Ishikawa (cell line): ENCODE results near the gene PTRH2.

Experiments
- CREB1 ChIP-seq: IDR thresholded peaks from 2 replicates; pipeline ENCODE4 v1.6.1; 2012; ENCODE audit warnings: low read depth
- EGR1 ChIP-seq: IDR thresholded peaks from 2 replicates; pipeline ENCODE4 v1.6.1; 2012
- EP300 ChIP-seq: IDR thresholded peaks from 2 replicates; pipeline ENCODE4 v1.6.1; 2012; ENCODE audit warnings: borderline replicate concordance
- RAD21 ChIP-seq: IDR thresholded peaks from 2 replicates; pipeline ENCODE4 v1.6.1; 2012; ENCODE audit warnings: low read depth
- TAF1 ChIP-seq: IDR thresholded peaks from 2 replicates; pipeline ENCODE4 v1.6.1; 2012; ENCODE audit warnings: low read depth, mild to moderate bottlenecking
- TEAD4 ChIP-seq: IDR thresholded peaks from 2 replicates; pipeline ENCODE4 v1.6.1; 2012
- TF ChIP-seq, protein P1 (sequence below): IDR thresholded peaks from 2 replicates; pipeline ENCODE4 v1.6.1; 2012
- TF ChIP-seq, protein P2 (sequence below): IDR thresholded peaks from 2 replicates; pipeline ENCODE4 v1.6.1; 2012; ENCODE audit warnings: low read depth, mild to moderate bottlenecking

DNA sequence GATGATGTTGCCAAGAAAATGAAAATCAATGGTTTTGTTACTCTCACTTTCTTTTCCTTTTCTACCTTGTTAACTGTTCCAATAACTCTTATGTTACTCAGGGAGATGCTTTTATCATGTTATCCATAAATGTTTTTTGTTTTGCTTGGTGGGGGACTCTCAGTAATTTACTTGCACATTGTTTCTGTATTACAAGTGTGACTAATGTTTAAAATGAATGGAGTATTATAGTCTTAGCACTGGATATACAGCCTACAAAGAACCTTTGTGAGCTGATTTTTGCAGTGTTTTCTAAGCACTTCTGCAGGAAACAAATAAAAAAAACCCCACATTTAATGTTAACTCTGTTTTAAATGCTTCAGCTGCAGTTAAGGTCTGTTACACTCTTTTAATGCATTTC lies 12.3 kb upstream of the PTRH2 start:
- TF ChIP-seq TAF1 (no peak), RAD21 (no peak), CREB1 (no peak), EP300 (no peak), EGR1 (no peak), TEAD4 (no peak)
- TF ChIP-seq, protein P1, sequence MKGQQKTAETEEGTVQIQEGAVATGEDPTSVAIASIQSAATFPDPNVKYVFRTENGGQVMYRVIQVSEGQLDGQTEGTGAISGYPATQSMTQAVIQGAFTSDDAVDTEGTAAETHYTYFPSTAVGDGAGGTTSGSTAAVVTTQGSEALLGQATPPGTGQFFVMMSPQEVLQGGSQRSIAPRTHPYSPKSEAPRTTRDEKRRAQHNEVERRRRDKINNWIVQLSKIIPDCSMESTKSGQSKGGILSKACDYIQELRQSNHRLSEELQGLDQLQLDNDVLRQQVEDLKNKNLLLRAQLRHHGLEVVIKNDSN, result no peak
- TF ChIP-seq, protein P2, sequence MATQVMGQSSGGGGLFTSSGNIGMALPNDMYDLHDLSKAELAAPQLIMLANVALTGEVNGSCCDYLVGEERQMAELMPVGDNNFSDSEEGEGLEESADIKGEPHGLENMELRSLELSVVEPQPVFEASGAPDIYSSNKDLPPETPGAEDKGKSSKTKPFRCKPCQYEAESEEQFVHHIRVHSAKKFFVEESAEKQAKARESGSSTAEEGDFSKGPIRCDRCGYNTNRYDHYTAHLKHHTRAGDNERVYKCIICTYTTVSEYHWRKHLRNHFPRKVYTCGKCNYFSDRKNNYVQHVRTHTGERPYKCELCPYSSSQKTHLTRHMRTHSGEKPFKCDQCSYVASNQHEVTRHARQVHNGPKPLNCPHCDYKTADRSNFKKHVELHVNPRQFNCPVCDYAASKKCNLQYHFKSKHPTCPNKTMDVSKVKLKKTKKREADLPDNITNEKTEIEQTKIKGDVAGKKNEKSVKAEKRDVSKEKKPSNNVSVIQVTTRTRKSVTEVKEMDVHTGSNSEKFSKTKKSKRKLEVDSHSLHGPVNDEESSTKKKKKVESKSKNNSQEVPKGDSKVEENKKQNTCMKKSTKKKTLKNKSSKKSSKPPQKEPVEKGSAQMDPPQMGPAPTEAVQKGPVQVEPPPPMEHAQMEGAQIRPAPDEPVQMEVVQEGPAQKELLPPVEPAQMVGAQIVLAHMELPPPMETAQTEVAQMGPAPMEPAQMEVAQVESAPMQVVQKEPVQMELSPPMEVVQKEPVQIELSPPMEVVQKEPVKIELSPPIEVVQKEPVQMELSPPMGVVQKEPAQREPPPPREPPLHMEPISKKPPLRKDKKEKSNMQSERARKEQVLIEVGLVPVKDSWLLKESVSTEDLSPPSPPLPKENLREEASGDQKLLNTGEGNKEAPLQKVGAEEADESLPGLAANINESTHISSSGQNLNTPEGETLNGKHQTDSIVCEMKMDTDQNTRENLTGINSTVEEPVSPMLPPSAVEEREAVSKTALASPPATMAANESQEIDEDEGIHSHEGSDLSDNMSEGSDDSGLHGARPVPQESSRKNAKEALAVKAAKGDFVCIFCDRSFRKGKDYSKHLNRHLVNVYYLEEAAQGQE, result no peak
